Muscle layer of colon (tissue), 2 donors: ENCODE measurements around the gene PAGR1.

Experiments used
- H3K27ac ChIP-seq: one replicate; pipeline ENCODE4 v1.7.0; 2013; ENCODE audit warnings: low read depth, mild to moderate bottlenecking, low read length, moderate library complexity
- H3K27me3 ChIP-seq, 2 donors: one replicate each; pipeline ENCODE4 v1.7.0; 2013; ENCODE audit warnings: low read length in 2 of 2, mild to moderate bottlenecking in 2 of 2; ENCODE audit not compliant: insufficient read depth in 2 of 2, control insufficient read depth in 1 of 2
- H3K36me3 ChIP-seq: one replicate; pipeline ENCODE4 v1.7.0; 2013; ENCODE audit warnings: mild to moderate bottlenecking, low read length; ENCODE audit not compliant: insufficient read depth
- H3K4me1 ChIP-seq: one replicate; pipeline ENCODE4 v1.7.0; 2013; ENCODE audit warnings: mild to moderate bottlenecking, low read length; ENCODE audit not compliant: insufficient read depth
- H3K4me3 ChIP-seq, 2 donors: one replicate each; pipeline ENCODE4 v1.7.0; 2013; ENCODE audit warnings: low read length in 2 of 2, low read depth in 1 of 2, mild to moderate bottlenecking in 1 of 2, moderate library complexity in 1 of 2
- H3K9ac ChIP-seq: one replicate; pipeline ENCODE4 v1.7.0; 2013; ENCODE audit warnings: low read length
- H3K9me3 ChIP-seq: one replicate; pipeline ENCODE4 v1.7.0; 2013; ENCODE audit warnings: mild to moderate bottlenecking, low read length
- donor health status: abdominal sarcoma.
- donor health status: Adenocarcinoma of cecum.

PAGR1 gene

DNA sequence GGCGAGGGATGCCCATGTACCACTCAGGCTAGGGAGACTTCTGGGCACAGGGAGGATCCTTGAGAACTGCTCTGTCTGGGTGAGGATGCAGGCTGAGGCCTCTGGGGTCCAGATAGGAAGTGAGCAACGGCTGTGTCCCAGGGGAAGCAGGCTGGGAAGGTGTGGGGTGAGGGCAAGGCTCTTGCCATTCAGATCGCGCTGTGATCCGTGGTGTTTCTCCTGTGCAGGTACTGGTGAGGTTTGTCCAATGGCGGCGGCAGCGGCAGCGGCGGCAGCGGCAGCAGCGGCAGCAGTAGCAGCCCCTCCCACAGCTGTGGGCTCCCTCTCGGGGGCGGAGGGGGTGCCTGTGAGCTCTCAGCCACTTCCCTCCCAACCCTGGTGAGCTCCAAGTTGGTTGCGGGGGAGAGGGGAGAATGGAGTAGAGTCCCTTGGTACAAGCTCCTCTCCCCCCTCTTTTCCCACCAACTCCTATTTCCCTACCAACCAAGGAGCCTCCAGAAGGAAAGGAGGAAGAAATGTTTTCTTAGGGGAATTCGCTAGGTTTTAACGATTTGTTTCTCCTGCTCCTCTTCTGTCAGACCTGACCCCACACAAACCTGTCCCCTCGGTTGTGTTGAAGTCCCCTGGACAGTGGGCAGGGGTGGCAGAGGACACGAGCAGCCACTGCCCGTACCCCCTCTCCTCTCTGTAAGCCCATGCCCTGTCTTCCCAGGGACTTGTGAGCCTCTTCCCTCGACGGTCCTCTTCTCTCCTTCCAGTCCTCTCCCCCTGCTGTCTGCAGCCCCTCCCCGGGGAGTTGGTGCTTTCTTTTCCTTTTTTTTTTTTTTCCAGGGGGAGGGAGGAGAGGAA is 5.9 kb upstream of the PAGR1 start:
- Histone ChIP-seq H3K36me3 (peaks cover 17% of the 10 kb centered on the region), H3K9me3 (no peaks in the 10 kb centered on the region), H3K4me1 (peaks cover 58% of the 10 kb centered on the region), H3K27ac (peak overlapping the region; percentile 98), H3K9ac (no peak overlapping the region), H3K27me3 (no peaks in the 10 kb centered on the region), H3K4me3 (no peak overlapping the region)

DNA sequence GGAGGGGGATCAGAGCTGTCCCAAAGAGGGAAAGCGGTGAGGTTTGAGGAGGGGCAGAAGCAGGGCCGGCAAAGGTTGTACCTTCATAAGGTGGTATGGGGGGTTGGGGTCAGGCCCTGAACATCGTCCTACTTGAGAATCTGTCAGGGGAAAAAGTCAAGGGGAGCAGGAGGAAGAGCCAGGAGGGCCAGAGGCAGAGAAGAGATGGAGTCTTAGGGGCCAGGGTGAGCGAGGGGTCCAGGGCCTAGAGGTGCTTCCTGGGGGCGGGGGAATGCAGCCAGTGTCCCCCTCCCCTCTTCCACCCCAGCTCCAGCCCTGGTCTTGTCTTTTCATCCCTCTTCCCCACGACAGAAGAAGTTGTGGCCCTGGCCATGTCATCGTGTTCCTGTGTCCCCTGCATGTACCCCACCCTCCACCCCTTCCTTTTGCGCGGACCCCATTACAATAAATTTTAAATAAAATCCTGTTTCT is 5.2 kb upstream of the PAGR1 start:
- Histone ChIP-seq H3K4me3 (peak overlapping the region in 1 of 2 donors; percentile 78), H3K27me3 (no peaks in the 10 kb centered on the region), H3K27ac (peak overlapping the region; percentile 98), H3K36me3 (peaks cover 17% of the 10 kb centered on the region), H3K4me1 (peaks cover 61% of the 10 kb centered on the region), H3K9me3 (no peaks in the 10 kb centered on the region), H3K9ac (no peak overlapping the region)

DNA sequence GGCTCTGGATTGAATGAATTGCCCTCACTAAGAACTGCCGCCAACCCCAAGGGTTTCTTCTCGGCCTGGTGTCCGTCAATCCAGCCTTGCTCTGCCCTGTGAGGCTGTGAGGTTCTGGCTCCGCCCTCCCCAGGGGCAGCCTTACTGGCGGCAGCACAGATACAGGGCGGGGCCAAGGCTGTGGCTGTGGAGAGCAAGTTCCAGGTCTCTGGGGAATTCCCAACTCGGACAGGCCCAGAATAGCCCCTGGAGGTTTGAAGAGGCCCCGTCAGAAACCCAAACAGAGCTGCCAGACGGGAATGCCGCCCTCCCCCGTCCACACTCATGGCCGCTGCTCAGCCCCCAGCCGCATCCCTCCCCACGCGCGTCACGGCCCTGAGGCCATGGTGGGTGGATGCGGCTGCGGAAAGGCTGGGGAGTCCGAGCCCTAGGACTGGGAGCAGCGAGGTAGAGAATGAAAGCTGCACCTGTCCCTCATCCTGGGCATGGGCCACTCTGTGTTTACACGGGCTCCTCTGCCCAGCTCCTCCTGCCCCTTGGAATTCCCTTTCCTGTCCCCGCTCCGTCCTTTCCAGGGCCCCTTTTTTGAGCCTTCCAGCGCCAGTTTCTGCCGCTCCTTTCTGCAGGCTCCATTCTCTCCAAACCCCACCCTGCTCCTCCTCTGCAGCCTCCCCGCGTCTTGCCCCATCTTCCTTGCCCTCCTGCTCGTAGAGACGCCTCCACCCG is 4.6 kb upstream of the PAGR1 start:
- peaks cover 61% of the 10 kb centered on the region for H3K4me1 ChIP-seq
- H3K36me3 ChIP-seq = peaks cover 17% of the 10 kb centered on the region
- H3K4me3 ChIP-seq = peak overlapping the region; percentile 62 to 78
- peak overlapping the region; percentile 98 for H3K27ac ChIP-seq
- peak overlapping the region; percentile 49 for H3K9ac ChIP-seq
- H3K27me3 ChIP-seq = no peaks in the 10 kb centered on the region
- no peaks in the 10 kb centered on the region for H3K9me3 ChIP-seq

DNA sequence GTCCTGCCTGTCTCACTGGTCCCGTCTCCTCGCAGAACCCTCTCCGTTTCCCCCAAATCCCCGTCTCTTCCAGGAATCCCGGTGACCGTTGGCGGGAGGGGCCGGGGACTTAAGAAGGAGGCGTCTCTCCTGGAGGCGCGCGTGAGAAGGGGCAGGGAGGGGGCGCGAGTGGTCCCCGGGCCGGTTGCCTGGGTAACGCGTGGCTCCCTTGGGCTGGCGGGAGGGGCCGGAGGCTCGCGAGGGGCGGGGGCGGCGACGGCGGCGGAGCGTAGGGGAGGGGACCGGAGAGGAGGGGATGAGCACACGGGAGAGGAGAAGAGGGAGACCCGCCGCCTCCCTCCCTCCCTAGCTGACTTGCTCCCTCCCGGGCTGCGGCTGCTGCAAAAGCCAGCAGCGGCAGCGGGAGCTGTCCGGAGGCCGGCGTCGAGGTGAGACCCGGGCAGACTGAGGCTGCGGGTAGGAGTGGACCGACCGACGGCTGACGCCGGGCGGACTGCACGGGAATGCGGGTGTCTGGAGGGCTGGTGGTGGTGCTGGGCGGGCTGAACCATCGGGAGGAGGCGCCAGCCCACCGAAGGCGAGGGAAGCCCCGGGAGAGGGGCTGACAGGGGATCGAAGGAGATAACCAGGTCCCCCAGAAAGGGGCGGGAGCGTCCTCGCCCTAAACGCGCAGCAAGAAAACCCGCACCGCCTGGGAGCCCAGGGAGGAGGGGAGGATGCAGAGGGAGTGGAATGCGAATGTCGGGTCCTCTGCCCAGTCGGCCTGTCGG is 3.9 kb upstream of the PAGR1 start, which contains the start of gene PRRT2:
Gene PRRT2 (plus strand): TSS at position 298 of the 770 bp plus-strand sequence. CDS start 862 bp downstream, outside the sequence.
- Histone ChIP-seq H3K4me3 (peak within 1 kb of the TSS; percentile 62 to 78), H3K27me3 (no peaks in the 10 kb centered on the region), H3K27ac (peak within 1 kb of the TSS; percentile 98), H3K9me3 (no peaks in the 10 kb centered on the region), H3K9ac (peak within 1 kb of the TSS; percentile 61), H3K4me1 (peaks cover 64% of the 10 kb centered on the region), H3K36me3 (peaks cover 17% of the 10 kb centered on the region)

DNA sequence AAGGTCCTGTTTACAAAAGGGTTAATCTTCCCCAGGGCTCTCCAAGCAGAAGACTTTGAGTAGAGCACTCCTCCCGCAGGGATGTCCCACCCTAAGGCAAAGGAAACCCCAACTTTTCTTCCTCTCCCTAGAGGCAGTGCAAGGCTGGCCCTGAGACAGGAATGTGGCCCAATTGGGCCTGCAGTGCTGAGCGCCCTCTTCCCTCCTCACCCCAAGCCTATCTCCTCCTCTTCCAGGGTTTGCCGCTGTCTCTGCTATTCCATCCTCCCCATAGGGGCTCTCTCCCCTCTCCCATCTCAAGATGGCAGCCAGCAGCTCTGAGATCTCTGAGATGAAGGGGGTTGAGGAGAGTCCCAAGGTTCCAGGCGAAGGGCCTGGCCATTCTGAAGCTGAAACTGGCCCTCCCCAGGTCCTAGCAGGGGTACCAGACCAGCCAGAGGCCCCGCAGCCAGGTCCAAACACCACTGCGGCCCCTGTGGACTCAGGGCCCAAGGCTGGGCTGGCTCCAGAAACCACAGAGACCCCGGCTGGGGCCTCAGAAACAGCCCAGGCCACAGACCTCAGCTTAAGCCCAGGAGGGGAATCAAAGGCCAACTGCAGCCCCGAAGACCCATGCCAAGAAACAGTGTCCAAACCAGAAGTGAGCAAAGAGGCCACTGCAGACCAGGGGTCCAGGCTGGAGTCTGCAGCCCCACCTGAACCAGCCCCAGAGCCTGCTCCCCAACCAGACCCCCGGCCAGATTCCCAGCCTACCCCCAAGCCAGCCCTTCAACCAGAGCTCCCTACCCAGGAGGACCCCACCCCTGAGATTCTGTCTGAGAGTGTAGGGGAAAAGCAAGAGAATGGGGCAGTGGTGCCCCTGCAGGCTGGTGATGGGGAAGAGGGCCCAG is 3.0 kb upstream of the PAGR1 start:
- Histone ChIP-seq H3K36me3 (peaks cover 20% of the 10 kb centered on the region), H3K4me1 (peaks cover 70% of the 10 kb centered on the region), H3K27me3 (no peaks in the 10 kb centered on the region), H3K9ac (peak overlapping the region; percentile 61), H3K4me3 (peak overlapping the region; percentile 62 to 78), H3K27ac (peak overlapping the region; percentile 98), H3K9me3 (no peaks in the 10 kb centered on the region)

DNA sequence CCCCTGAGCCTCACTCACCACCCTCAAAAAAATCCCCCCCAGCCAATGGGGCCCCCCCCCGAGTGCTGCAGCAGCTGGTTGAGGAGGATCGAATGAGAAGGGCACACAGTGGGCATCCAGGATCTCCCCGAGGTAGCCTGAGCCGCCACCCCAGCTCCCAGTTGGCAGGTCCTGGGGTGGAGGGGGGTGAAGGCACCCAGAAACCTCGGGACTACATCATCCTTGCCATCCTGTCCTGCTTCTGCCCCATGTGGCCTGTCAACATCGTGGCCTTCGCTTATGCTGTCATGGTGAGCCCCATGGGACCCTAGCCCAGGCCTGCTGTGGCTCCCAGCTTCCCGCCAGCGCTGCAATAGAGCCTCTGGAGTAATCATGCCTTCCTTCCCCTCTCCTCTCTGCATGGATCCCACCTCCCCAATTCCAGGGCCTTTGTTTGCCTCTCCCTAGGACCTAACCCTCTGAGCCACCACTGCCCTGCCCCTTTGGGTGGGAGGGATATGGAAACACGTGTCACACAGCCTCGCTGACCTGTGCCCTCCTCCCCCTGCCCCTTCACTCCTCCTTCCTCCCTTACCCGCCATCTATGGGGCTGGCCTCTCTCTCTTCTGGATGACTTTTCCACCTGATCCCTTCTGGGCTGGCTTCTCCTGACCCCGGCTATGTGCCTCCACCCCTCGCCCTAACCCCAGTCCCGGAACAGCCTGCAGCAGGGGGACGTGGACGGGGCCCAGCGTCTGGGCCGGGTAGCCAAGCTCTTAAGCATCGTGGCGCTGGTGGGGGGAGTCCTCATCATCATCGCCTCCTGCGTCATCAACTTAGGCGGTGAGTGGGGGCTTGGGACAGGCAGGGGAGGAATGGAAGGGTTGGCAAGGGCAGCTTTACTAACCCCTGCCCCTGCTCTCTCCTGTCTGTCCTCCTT is 2.0 kb upstream of the PAGR1 start:
- H3K4me3 ChIP-seq = peak overlapping the region in 1 of 2 donors; percentile 78
- peak overlapping the region; percentile 98 for H3K27ac ChIP-seq

DNA sequence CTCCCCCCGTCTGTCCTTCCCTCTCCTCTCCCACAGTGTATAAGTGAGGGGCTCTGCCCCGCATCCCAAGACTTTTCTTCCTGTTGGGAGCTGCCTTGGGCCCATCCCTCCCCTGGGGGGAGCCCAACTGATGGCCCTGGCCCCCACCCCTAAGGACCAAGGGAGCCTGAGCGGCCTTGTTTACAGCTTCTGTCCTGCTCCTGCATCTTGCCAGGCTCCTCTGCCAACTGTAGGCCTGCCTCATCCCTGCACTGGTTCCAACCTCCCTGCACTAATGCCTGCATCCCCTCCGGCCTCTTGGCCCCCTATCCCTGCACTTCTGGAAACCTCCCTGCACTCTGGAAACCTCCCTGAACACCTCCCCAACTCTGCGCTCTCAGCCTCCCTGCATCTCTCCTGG is 1.4 kb upstream of the PAGR1 start:
- Histone ChIP-seq H3K9me3 (no peaks in the 10 kb centered on the region), H3K27me3 (no peaks in the 10 kb centered on the region), H3K36me3 (peaks cover 22% of the 10 kb centered on the region), H3K4me1 (peaks cover 60% of the 10 kb centered on the region), H3K9ac (no peak overlapping the region), H3K4me3 (peak overlapping the region; percentile 29 to 53), H3K27ac (peak overlapping the region; percentile 81)

More for the DNA sequence above, 2.0 kb upstream of the PAGR1 start:
- H3K4me1 ChIP-seq = peaks cover 61% of the 10 kb centered on the region
- no peaks in the 10 kb centered on the region for H3K27me3 ChIP-seq
- H3K9ac ChIP-seq = no peak overlapping the region
- H3K9me3 ChIP-seq = no peaks in the 10 kb centered on the region
- H3K36me3 ChIP-seq = peaks cover 21% of the 10 kb centered on the region

DNA sequence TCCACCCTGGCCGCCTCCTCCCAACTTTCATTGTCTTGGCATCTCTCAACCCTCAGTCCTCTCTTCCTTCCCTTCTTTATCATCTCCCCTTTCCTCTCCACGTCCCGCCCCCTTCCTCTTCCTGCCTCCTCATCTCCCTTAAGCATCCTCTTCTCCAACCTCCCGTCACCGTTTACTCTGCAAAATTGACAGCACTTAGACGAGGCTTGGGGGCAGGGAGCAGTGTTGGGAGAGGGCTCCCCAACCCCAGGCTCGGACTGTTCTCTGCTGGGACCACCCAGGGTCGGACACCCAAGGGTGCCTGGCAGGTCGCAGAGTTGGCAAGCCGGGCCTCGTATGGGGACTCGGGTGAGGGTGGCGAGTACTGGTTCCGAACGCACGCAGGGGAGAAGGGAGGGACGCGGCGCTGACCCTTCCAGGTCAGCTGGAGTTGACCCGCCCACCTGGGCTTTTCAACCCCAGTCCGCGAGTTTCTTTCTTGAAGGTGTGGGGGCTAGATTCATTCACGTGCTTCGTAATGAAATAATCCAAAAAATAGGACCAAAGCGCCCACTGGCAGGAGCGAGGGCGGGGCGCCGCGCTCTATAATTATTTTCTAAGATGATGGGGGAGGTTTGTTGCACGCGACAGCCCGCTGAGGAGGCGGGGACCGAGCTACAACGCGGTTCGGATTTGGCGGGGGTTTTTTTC is 775 bp upstream of the PAGR1 start:
- peak overlapping the region; percentile 29 to 53 for H3K4me3 ChIP-seq
- no peaks in the 10 kb centered on the region for H3K9me3 ChIP-seq
- peaks cover 60% of the 10 kb centered on the region for H3K4me1 ChIP-seq
- H3K27me3 ChIP-seq = no peaks in the 10 kb centered on the region
- H3K27ac ChIP-seq = peak overlapping the region; percentile 81
- H3K9ac ChIP-seq = no peak overlapping the region
- peaks cover 21% of the 10 kb centered on the region for H3K36me3 ChIP-seq

DNA sequence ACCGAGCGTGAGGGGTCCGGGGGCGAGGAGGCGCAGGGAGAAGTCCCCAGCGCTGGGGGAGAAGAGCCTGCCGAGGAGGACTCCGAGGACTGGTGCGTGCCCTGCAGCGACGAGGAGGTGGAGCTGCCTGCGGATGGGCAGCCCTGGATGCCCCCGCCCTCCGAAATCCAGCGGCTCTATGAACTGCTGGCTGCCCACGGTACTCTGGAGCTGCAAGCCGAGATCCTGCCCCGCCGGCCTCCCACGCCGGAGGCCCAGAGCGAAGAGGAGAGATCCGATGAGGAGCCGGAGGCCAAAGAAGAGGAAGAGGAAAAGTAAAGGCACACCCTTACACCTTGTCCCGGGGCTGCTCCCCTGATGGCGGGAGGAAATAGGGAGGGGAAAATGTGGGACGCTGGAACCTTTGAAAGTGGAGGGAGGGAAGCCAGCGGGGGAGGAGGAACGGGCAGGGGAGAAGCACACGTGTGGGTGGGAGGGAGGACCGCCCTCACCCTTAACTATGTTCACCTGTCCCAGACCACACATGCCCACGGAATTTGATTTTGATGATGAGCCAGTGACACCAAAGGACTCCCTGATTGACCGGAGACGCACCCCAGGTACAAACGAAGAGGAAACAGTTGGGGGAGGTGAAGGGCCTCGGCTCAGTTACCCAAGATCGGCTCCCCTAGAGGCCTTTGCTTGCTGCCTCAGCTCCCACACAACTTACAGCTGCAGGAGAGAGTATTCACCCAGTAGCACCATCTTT is 916 bp downstream of the PAGR1 start:
- Histone ChIP-seq H3K27me3 (no peaks in the 10 kb centered on the region), H3K4me3 (peak overlapping the region; percentile 73 to 77), H3K9me3 (no peaks in the 10 kb centered on the region), H3K36me3 (peaks cover 19% of the 10 kb centered on the region), H3K9ac (peak overlapping the region; percentile 74), H3K27ac (peak overlapping the region; percentile 97), H3K4me1 (peaks cover 60% of the 10 kb centered on the region)
